ENCODE data around the gene C1R. TPM values are rescaled to one million over a fixed set of nuclear protein-coding genes. Genes with fewer than 3 reads are reported as not detected.

C1R gene
- total and polyA plus RNA-seq, 10 donors = 91.8 to 421 (median 282) TPM

DNA sequence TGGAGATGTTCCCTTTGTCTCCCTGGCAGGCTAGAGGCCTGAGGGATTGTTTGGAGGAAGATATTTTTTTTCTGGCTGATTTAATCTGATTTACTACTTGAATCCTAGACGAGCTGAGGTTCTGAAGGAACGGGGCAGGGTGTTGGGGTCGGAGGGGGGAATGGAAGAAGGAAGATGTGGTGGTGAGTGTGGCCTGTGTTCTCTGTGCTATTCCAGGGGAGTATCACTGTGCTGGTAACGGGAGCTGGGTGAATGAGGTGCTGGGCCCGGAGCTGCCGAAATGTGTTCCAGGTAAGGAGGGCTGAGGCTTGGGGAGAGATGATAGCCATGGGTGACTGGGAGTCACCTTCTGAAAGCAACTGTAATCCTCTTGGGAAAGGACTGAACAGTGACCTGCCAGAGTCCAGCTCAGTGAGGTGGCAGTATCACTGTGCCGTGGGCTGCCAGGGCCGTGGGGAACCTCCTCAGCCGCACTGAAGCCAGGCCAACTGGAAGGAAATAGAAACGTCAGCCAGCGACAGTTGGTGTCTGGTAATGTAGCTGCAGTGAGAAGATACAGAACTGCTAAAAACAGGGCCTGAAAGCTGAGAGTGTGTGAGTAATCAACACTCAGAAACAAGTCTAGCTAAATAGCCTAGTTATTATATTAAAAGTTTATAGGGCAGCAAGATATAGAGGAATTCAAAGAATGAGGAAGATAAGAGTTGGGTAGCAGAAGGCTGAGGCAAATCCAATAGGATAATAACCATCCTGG lies 23.8 kb downstream of the C1R start:
- Histone ChIP-seq H3K4me3 (no peak overlapping the region), H3K4me1 (peaks cover 0 to 11% (median 0%) of the 10 kb centered on the region in 6 donors), H3K36me3 (peaks cover 0 to 53% (median 0%) of the 10 kb centered on the region in 6 donors), H3K27me3 (replicated peaks in 1 of 7) (no peaks in the 10 kb centered on the region), H3K27ac (peak overlapping the region in 3 of 8 donors; percentile 1 to 29 (median 6)), H3K9me3 (no peaks in the 10 kb centered on the region)
- no peak for DNase-seq
- 49 to 65% (median 56%) methylated on average over 11 of the region's 11 CpGs for WGBS, 5 donors
- intact Hi-C loops (cut with DNase I; ENCODE audit: low total_unique reads) = no loop called here
- TF ChIP-seq, protein P1, sequence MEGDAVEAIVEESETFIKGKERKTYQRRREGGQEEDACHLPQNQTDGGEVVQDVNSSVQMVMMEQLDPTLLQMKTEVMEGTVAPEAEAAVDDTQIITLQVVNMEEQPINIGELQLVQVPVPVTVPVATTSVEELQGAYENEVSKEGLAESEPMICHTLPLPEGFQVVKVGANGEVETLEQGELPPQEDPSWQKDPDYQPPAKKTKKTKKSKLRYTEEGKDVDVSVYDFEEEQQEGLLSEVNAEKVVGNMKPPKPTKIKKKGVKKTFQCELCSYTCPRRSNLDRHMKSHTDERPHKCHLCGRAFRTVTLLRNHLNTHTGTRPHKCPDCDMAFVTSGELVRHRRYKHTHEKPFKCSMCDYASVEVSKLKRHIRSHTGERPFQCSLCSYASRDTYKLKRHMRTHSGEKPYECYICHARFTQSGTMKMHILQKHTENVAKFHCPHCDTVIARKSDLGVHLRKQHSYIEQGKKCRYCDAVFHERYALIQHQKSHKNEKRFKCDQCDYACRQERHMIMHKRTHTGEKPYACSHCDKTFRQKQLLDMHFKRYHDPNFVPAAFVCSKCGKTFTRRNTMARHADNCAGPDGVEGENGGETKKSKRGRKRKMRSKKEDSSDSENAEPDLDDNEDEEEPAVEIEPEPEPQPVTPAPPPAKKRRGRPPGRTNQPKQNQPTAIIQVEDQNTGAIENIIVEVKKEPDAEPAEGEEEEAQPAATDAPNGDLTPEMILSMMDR (IDR thresholded peaks at IDR 0.05 in 8 of 11, conservative IDR thresholded peaks at IDR 0.05 in 3 of 11) = no peak
- no peak for TF ChIP-seq POLR2A (IDR thresholded peaks at IDR 0.05)
- no peak for TF ChIP-seq POLR2AphosphoS5 (IDR thresholded peaks at IDR 0.05)

DNA sequence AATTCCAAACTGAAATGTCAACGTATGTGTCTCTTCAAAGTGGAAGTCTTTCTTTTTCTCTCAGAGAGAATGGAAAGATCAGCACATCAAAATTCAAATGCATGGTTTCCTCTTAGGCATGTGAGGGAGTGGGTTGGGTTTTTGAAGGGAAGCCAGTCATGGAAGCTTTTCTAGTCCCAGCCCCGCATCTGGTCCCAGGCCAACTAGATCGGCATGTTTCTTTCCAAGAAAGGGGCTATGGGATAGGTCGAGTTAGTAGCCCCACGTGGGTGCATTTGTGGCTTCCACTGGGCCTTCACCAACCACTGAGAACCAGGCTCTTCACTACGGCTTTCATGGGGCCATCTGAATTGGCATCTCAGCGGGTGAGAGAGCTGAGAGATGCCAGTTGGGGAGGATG lies 25.1 kb downstream of the C1R start:
- H3K27me3 ChIP-seq (replicated peaks in 1 of 7) = no peaks in the 10 kb centered on the region
- peak overlapping the region in 1 of 8 donors; percentile 23 for H3K27ac ChIP-seq
- no peak overlapping the region for H3K4me3 ChIP-seq
- no peaks in the 10 kb centered on the region for H3K9me3 ChIP-seq
- H3K4me1 ChIP-seq = peaks cover 0 to 11% (median 0%) of the 10 kb centered on the region in 6 donors
- H3K36me3 ChIP-seq = peaks cover 0 to 53% (median 0%) of the 10 kb centered on the region in 6 donors
- 72 to 80% (median 78%) methylated on average over 6 to 7 of the region's 7 CpGs for WGBS, 5 donors
- intact Hi-C loops (cut with DNase I; ENCODE audit: low total_unique reads) = no loop called here
- TF ChIP-seq POLR2AphosphoS5 (IDR thresholded peaks at IDR 0.05) (no peak), POLR2A (IDR thresholded peaks at IDR 0.05) (no peak)
- TF ChIP-seq, protein P1 (IDR thresholded peaks at IDR 0.05 in 8 of 11, conservative IDR thresholded peaks at IDR 0.05 in 3 of 11) = no peak
- DNase-seq = no peak

DNA sequence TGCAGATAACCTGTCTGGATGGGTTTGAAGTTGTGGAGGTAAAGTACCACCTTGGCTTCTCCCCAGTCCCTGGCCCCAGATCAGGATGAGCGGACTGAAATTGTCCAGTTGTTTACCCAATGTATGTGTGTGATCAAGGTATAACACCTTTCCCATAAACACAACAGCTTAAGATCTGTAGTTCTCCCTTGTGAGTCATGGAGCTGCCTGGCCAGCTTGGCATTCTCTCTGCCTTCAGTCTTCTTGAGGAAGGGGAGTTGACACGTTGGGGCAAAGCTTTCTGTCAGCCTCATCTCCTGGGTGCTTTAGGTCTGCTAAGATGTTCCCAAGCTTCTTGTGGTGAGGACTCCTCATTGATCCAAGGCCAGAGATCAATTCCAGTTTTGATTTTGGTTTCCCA lies 25.6 kb downstream of the C1R start:
- Histone ChIP-seq H3K4me1 (peaks cover 0 to 11% (median 0%) of the 10 kb centered on the region in 6 donors), H3K4me3 (no peak overlapping the region), H3K27ac (no peak overlapping the region), H3K36me3 (peaks cover 0 to 53% (median 0%) of the 10 kb centered on the region in 6 donors), H3K27me3 (replicated peaks in 1 of 7) (no peaks in the 10 kb centered on the region), H3K9me3 (no peaks in the 10 kb centered on the region)
- TF ChIP-seq POLR2A (IDR thresholded peaks at IDR 0.05) (no peak), POLR2AphosphoS5 (IDR thresholded peaks at IDR 0.05) (no peak)
- TF ChIP-seq, protein P1 (IDR thresholded peaks at IDR 0.05 in 8 of 11, conservative IDR thresholded peaks at IDR 0.05 in 3 of 11) = no peak
- WGBS, 5 donors = 85 to 96% (median 91%) methylated on average over 2 of the region's 2 CpGs
- intact Hi-C loops (cut with DNase I; ENCODE audit: low total_unique reads) = no loop called here
- DNase-seq = no peak

DNA sequence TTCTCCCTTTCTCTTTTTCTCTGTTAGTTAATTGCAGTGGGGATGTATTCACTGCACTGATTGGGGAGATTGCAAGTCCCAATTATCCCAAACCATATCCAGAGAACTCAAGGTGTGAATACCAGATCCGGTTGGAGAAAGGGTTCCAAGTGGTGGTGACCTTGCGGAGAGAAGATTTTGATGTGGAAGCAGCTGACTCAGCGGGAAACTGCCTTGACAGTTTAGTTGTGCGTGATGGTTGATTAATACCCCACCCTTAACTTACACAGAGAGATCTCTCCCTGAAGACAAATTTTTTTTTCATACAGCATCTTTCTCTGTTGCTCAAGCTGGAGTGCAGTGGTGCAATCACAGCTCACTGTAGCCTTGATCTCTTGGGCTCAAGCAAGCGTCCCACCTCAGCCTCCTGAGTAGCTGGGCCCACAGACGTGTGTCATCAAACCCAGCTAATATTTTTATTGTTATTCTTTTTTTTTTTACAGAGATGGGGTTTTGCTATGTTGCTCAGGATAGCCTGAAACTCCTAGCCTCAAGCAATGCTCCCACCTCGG lies 27.1 kb downstream of the C1R start:
- Histone ChIP-seq H3K9me3 (no peaks in the 10 kb centered on the region), H3K36me3 (peaks cover 0 to 47% (median 0%) of the 10 kb centered on the region in 6 donors), H3K4me3 (no peak overlapping the region), H3K4me1 (peaks cover 0 to 17% (median 1%) of the 10 kb centered on the region in 6 donors), H3K27ac (no peak overlapping the region), H3K27me3 (replicated peaks in 1 of 7) (peaks cover 0 to 5% (median 0%) of the 10 kb centered on the region in 7 donors)
- no peak for DNase-seq
- no peak for TF ChIP-seq POLR2A (IDR thresholded peaks at IDR 0.05)
- TF ChIP-seq, protein P1 (IDR thresholded peaks at IDR 0.05 in 8 of 11, conservative IDR thresholded peaks at IDR 0.05 in 3 of 11) = no peak
- TF ChIP-seq POLR2AphosphoS5 (IDR thresholded peaks at IDR 0.05) = no peak
- 78 to 91% (median 83%) methylated on average over 7 of the region's 7 CpGs for WGBS, 5 donors
- intact Hi-C loops (cut with DNase I; ENCODE audit: low total_unique reads) = no loop called here
